GM19351 (cell line): ENCODE data around the gene ABCC6.
"Not testable (repeated sequence)": the region's sequence is repeated elsewhere in the genome, so short reads cannot be mapped to it uniquely, and the experiment has no call there.

ENCODE experiments used
- ATAC-seq: cut with Tn5 transposase; IDR thresholded peaks from one replicate; pipeline ENCODE4 v1.9.1; 2021; ENCODE audit warnings: mild to moderate bottlenecking, moderate library complexity; ENCODE audit not compliant: unreplicated experiment

ABCC6 gene

GRCh38 chr16:16162591-16162990, 60.7 kb downstream of the ABCC6 start:
- no peak for ATAC-seq

GRCh38 chr16:16161840-16162239, 61.5 kb downstream of the ABCC6 start:
- ATAC-seq, result not testable (repeated sequence)

- ATAC-seq, result no peak
Observed at GRCh38 chr16:16161319-16161718, 62.0 kb downstream of the ABCC6 start.

DNA sequence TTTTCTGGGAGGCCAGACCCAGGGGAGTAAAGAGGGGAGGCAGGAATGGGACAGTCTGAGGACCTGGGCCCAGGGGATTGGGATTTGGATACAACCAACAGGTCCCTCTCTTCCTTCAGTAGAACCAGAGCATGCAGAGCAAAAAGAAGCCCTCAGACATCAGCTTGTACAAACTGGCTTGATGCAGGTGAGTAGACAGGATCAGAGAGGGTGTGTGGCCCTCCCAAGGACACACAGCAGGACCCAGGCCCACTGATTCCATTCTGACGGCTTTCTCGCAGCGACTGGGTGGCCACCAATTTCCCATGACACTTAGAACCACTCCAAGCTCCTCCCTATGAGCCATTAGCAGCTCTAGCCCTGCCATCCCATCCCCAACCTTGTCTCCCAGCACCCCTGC, 63.6 kb downstream of the ABCC6 start:
- ATAC-seq, result no peak

DNA sequence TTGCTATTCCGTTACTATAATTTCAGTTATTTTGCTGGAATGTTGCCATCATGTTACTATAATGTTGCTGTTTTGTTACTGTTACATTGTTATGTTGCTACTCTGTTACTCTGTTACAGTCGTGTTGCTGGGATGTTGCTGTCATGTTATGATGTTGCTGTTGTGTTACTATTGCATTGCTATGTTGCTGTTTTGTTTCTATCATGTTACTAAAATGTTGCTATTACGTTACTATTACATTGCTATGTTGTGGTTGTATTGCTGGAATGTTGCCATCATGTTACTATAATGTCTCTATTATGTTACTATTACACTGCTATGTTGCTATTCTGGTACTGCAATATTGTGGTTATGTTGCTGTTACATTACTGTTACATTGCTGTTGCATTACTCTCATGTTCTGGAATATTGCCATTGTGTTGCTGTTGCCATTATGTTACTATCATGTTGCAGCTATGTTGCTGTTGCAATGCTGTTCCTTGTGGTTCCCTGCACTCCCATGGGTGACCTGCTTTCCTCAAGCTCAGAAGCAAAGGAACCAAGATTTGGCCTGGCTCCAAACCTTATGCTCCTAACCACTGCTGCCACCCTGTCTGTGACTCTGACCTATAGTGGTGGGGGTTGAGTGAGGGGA, 64.4 kb downstream of the ABCC6 start:
- ATAC-seq, result no peak

GRCh38 chr16:16158082-16158658, 65.1 kb downstream of the ABCC6 start:
- no peak for ATAC-seq

GRCh38 chr16:16157166-16157565, 66.1 kb downstream of the ABCC6 start:
- ATAC-seq, result no peak

- ATAC-seq, result no peak
Observed at GRCh38 chr16:16155234-16155633, 68.1 kb downstream of the ABCC6 start.

DNA sequence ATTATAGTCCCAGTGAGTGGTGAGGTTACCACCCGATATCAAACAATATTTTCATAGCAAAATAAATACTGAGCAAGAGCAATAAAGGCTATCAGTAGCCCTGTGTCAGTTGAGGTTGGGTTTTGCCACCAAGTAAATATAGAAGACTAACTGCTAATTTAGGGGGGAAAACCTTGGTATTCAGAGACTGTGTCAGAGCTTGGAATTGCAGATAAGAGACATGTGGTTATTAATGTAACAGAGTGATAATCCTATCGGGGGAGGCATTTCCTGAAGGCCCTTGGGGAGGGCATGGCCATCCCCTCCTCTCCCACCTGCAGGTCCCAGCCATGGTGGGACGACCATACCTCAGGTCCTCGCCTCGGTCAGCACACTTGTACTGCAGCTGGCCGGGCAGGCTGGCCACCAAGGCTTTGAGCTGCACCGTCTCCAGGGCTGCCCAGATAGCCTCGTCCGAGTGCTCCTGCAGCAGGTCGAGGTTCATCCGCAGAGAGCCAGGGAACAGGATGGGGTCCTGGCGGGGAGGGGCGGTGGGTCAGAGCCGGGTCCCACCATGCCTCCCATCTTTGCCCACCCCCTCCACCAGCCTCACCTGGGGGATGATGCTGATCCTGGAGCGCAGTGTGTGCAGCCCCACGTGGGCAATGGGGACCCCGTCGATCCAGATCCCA, 68.9 kb downstream of the ABCC6 start:
- no peak for ATAC-seq

GRCh38 chr16:16153000-16153399, 70.3 kb downstream of the ABCC6 start:
- ATAC-seq, result not testable (repeated sequence)

- ATAC-seq, result no peak
Observed at GRCh38 chr16:16151315-16151714, 72.0 kb downstream of the ABCC6 start.

- no peak for ATAC-seq
Observed at GRCh38 chr16:16150878-16151152, 72.5 kb downstream of the ABCC6 start.

GRCh38 chr16:16150117-16150877, 73.0 kb downstream of the ABCC6 start:
- no peak for ATAC-seq

GRCh38 chr16:16149710-16150116, 73.6 kb downstream of the ABCC6 start:
- no peak for ATAC-seq

DNA sequence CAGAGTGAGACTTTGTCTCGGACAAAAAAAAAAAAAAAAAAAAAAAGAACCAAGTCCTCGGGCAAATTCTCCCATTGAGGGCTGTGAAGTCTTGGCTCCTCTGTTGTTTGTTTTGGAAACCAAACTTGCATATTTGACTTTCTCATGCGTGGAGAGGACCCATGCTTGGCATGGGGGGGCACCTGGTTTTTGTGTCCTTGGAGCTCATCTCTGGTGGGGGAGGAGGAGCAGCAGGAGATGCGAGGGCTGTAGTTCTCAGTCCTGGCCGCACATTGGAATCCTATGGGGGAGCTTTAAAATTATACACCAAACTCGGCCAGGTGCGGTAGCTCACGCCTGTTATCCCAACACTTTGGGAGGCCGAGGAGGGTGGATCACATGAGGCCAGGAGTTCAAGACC, 74.5 kb downstream of the ABCC6 start:
- no peak for ATAC-seq

DNA sequence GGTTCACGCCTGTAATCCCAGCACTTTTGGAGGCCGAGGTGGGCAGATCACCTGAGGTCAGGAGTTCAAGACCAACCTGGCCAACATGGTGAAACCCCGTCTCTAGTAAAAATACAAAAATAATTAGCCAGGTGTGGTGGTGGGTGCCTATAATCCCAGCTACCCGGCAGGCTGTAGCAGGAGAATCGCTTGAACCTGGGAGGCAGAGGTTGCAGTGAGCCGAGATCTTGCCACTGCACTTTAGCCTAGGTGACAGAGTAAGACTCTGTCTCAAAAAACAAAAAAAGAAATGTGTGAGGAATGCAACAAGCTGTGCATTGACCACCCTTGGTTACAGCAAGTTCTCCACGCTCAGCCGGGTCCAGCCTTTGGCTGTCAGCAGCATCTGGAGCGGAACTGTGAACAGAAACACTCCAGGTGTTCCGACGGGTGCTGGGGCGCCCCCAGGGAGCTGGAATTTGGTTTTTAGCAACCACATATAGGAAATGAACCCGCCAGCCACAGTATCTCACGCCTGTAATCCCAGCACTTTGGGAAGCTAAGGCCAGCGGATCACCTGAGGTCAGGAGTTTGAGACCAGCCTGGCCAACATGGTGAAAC, 75.2 kb downstream of the ABCC6 start:
- ATAC-seq, result not testable (repeated sequence)

DNA sequence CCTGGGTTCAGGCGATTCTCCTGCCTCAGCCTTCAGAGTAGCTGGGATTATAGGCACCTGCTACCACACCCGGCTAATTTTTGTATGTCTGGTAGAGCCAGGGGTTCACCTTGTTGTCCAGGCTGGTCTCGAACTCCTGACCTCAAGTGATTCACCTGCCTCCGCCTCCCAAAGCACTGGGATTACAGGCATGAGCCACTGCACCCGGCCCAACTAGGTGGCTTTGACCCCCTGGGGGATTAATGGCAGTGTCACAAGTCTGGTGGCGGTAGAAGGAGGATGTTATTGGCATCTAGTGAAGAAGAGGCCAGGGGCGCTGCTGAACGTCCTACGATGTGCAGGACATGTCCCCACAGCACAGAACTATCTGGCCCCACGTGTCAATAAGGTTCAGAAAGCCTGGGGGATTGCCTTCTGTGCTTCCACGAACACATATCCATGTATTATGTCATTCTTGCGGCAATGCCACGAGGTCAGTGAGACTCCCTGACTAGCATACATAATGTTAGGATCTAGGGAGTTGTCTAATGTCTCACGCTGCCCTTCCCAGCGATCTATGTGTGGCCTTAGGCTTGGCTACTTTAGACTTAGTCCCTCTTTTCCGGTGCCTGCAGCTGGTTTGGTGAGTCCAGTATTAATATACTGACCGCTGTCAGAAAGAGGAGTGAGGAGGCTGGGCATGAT, 75.8 kb downstream of the ABCC6 start:
- ATAC-seq, result no peak

DNA sequence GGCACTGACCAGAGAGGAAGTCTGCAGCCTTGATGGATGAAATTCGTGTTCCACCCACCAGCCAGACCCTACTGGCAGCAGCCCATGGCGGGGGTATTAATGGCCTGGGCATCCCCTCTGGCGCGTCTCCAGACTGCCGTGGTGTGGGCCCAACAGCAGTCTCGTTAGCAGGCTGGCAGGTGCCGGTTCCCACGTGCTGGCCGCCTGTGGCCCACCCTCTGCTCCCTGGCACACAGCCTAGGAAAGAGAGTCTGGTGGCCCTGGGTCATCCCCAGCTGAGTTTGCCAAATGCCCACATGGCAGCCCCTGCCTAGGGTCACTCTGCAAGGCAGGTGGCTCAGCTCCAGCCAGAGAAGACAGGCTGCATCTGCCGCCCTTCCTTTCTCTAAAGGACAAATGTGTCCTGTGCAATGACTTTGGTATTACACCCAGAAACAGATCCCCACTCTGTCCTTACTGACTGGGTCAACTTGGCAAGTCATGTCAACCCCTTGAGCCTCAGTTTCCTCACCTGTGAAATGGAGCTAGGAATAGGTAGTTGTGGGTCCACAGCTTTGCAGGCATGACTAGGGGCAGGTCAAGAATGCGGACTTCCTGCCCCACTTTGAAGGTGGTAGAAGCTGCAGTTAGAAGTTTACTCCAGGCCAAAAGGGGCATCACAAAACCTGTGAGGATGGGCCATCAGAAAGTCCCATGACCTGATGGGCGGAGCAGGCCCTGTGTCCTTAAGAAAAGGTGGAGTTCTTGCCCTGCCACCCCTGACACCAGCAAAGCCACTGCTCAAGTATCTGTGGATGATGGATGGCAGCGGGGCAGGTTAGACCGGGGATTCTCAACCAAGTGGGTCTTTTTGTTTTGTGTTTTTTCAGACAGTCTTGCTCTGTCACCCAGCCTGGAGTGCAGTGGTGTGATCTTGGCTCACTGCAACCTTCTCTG, 76.6 kb downstream of the ABCC6 start:
- ATAC-seq, result no peak

GRCh38 chr16:16145286-16145685, 78.0 kb downstream of the ABCC6 start:
- ATAC-seq, result no peak

- ATAC-seq, result no peak
Observed at GRCh38 chr16:16144416-16144815, 78.9 kb downstream of the ABCC6 start.
